GM12873 (cell line): Measurements from ENCODE around the gene SCNN1A.

ENCODE experiments used
- CTCF ChIP-seq: IDR thresholded peaks from 2 replicates; pipeline ENCODE4 v1.5.1; 2012; ENCODE audit warnings: low read depth, mild to moderate bottlenecking, moderate library complexity, low read length, control low read depth; ENCODE audit not compliant: insufficient read depth; ENCODE audit errors: missing control alignments

The SCNN1A gene

DNA sequence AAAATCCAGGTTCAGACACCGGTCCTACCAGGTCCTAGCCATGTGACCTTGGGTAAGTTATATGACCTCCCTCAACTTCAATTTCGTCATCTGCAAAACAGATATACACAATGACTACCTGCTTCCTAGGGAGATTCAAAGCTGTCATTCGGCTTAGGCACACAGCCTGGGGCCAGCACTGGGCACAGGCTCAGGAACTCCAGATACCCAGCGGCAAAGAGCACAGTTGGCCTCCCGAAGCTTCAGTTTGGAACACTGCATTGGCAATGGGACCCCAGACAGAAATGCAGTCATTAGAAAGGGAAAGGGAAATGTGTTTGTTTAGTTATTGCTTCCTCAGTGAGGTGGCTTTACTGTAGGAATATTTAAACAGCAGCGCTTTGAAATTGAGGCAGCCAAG lies 53.5 kb downstream of the SCNN1A start:
- TF ChIP-seq CTCF, result no peak

DNA sequence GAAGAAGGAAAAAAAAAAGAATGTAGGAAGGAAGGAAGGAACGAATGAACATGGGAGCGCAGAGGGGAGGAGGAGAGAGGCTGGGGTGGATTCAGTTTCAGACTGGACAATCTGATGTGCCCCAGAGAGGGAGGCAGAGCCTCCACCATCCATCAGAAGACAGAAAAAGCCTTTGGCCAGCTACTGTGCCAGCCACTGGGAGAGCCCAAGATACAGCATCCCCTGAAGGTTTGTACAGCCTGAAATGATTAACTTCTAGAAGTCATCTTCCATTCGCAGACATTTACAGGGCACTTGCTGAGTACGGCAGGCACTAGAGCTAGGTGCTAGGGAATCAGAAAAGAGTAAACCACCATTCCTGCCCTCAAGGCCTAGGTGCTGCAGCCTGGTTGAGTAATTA lies 55.9 kb downstream of the SCNN1A start:
- TF ChIP-seq CTCF, result no peak

DNA sequence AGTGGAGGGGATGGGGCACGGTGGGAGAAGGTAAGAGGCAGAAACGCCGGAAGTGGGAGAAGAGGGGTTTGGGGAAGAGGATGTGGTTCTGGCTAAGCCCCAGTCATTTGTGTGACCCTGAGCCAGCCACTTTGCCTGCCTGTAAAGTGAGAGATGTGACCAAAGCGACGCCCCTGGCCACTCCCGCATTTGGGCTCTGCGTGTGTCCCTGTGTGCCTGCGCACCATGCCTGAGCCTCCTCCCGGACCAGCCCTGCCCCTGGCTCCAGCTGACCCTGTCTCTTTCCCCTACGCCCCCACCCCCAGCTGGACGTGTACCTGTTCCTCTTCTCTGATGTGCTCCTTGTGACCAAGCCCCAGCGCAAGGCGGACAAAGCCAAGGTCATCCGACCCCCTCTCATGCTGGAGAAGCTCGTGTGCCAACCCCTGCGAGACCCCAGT lies 56.9 kb downstream of the SCNN1A start:
- no peak for TF ChIP-seq CTCF

DNA sequence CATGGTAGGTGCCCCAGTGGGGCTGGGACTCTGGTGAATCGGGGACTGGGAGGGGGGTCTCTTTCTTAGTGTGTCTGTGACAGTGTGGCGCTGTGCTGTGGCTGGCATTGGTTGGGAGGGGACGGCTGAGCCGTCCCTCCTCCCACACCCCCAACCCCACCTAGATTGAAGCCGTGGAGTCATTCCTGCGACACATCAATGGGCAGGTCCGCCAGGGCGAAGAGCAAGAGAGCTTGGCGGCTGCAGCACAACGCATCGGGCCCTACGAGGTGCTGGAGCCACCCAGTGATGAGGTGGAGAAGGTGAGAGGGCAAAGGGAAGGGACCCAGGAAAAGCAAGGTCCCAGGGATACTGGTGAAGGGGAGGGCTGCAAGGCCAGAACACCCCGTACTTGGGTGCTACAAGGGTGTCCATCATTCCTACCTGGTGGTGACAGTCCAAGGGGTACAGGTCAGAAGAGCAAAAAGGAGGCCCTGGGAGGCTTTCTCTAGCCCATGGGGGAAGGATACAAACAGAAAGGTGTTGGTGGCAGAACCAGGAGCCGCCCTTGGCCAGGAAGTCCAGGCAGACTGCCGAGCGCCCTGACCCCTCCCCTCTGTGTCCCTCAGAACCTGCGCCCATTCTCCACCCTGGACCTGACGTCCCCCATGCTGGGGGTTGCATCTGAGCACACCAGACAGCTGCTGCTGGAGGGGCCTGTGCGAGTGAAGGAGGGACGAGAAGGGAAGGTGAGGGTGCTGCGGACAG lies 57.5 kb downstream of the SCNN1A start:
- TF ChIP-seq CTCF, result no peak

GRCh38 chr12:6316921-6317692 lies 58.3 kb downstream of the SCNN1A start:
- no peak for TF ChIP-seq CTCF

GRCh38 chr12:6315704-6316597 lies 59.4 kb downstream of the SCNN1A start:
- no peak for TF ChIP-seq CTCF

DNA sequence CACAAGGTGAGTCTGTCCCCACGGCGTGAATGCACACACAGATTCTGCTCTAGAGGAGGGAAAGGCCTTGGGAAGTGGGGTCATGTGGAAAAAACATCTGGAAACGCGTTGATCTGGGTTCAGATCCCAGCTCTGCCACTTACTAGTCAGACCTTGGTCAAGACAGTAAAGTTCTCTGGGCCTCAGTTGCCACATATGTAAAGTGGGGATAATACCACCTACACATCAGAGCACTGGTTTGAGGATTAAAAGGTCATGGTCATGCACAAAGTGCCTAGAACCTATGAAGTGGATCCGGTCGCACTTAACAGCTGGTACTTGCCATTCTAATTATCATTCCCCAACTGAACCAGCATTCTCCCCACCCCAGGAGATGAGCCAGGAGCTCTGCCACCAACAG lies 60.2 kb downstream of the SCNN1A start:
- TF ChIP-seq CTCF, result no peak
